GM18909 (cell line): ENCODE data around the gene GALNT18.

ENCODE experiments used
- ATAC-seq: cut with Tn5 transposase; IDR thresholded peaks from one replicate; pipeline ENCODE4 v1.9.1; 2021; ENCODE audit warnings: mild to moderate bottlenecking; ENCODE audit not compliant: unreplicated experiment, poor library complexity

Gene GALNT18

DNA sequence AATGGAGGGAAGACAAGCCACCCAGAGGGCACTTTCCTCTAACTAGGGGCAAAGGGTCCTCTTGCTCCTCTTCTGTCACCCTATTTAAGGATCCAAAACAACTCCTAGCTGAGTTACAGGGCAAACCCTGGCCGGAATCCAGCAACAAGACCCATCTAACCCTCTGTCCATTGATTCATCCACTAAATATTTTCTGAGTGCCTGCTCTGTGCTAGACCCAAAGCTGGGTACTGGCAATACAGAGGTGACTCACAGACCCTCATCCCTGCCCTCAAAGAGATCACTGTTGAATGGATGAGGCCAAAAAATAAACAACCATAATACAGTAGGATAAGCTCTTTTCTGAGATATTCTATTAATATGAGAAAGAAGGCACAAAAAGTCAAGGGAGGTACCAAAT, 4.3 kb upstream of the GALNT18 start:
- no peak for ATAC-seq

DNA sequence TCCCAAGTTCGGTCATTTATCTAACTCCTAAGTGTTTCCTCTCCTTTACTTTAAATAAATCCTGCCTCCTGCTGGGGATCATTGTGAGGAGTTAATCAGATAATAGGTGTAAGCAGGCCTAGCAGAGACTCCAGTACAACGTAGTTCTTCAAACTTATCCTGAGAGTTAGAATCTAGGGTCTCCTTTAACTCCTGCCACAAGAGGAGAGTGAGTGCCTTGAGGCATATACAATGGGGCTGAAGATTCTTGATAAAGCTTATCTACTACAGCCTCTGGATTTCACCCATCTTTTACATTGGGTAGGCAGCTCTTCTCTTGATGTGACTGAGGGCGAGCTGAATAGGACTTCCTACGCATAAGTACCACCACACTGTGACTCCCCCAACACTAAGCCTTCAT, 3.1 kb upstream of the GALNT18 start:
- no peak for ATAC-seq

DNA sequence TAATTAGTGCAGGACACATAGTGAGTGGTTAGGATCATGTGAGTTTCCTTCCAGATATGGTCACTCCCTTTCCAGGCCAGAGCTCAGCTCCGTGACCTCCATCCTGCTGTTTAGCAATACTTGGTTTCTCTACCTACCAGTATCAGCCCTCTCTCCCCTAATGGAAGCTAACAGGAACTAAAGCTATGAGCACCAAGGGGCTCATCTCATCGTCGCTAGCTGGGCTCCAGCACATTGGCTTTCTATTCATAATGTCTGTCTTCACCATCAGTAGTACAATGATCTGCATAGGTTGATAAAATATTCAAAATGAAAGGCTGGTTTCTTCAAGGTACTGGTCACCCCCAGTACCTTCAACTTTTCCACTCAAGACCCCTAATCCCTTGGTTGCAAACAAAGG, 2.4 kb upstream of the GALNT18 start:
- ATAC-seq = no peak

DNA sequence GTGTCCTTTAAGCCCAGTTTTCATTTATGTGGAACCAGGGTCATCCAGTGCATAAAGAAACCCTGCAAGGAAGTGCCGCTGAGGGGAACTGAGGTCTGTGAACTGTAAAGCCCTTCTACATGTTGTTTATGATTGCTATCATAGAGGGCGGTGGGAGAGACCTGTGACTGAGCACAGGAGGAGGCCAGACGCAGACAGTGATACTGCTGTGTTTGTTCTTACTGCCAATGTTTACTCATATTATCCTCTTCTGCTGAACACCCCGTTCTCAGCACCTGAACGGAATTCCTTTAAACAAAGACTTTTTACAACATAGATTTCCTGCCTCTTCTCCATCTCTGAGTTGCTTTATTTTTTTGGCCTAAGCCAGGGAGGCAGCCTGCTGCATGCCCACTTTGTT, 967 bp upstream of the GALNT18 start:
- ATAC-seq = no peak

DNA sequence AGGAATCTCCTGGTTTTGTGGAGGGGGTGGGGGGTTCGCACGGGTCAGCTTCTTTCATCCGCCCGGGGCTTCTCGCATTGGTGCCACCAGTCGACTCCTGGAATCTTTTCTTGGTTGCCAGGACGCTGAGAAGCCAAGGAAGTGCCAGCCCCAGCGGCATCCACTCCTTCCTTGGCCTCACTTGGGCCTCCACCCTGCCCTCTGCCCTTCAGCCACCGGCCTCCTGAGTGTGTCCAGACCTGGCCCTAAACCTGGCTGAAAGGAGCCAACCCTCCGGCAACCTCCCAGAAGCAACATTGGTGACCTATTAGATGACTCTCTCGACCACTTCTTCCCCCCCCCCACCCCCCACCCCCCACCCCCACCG, 518 bp upstream of the GALNT18 start:
- ATAC-seq = no peak

DNA sequence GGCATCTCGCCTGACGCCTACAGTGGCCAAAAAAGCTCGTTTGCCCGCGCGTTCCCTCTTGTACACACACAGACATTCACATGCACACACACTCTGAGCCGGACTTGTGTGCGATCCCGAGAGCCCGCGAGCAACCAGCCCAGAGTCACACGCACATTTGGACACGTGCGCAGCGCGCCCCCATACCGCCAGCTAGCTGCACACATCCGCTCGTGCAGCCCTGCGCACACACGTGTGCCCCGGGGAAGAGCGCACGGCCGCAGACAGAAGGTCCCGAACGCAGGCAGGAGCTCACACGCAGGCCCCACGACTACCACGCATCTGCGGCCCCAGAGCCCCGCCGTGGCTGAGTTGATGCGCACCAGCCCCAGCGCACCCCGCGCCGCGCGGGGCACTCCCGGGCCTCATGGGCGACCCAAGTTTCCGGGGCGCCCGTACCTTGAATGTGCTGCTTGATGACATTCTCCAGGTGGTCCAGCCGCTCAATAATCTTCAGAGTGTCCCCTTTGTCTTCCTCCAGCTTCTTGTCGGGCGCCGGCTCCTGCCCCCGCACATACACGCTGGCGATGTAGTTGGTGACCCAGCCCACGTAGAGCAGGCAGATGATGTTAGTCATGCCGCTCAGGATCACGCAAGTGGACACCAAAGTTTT, 758 bp downstream of the GALNT18 start:
- no peak for ATAC-seq

DNA sequence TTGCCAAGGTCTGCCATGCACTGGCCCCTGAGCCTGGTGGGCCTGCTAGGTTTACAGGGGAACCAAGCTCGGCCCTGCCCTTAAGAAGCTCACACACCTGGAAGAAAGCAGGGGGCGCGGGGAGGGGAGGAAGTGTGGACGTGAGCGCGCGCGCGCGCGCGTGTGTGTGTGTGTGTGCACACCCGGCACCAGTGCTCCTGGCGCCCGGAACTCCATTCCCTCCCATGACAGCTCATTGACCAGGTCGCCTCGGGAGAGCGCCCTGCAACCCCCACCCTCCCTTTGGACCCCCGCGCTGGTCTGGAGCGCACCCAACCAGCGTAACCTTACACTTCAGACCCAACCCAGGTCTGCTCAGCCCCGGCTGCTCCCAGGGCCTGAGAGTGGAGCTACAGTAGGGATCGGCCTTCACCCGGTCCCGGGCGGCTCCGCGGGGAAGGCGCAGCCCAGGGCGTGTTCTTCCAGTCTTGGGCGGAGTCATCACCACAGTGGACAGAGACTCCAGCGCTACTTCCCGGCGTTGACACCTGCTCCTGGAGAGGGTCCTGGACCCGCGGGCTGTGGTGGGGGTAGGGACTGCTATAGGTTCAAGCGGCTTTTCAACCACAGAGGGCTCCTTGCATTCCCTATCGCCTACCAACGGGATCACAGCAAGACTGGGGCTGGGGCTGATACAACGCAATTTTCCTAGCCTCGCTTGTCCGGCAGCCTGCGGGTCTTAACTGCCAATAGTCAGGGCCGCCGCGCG, 1.5 kb downstream of the GALNT18 start:
- no peak for ATAC-seq

DNA sequence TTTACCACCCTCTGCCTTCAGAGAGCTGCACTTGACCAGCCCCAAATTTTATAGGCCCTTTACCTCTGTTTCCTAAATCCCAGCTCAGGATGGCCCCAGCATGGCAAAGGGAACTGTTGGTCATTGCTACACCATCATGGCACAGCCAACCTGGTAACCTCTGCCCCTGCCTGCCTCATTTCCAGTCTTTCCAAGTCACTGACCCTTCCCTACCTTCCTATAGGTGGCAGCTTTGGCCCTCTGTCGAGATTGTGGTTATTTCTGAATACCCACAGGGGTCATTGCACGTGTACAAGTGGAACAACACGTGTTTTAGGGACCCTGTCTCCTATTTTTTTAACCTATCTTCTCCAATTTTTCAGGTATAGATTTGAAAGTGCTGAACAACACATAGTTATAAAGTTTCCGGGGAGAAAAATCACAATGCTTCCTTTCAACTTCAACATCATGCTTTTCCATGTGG, 2.8 kb downstream of the GALNT18 start:
- no peak for ATAC-seq

DNA sequence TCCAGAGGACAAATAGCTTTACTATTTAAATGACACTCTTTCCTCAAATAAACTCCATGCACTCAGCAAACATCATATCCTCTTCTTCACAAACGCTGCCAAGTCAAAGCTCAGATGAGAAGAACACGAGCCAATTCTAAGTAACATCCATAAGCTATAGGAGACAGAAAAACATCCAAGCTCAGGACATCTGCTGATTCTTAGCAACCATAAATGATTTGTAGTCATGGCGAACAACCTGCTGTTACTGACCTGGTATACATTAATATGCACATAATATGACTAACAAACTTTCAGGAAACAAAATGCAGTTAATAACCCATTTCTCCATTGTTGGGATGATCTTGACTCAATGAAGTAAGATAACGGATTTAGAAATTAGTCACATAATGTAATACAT, 6.7 kb downstream of the GALNT18 start:
- ATAC-seq = no peak

DNA sequence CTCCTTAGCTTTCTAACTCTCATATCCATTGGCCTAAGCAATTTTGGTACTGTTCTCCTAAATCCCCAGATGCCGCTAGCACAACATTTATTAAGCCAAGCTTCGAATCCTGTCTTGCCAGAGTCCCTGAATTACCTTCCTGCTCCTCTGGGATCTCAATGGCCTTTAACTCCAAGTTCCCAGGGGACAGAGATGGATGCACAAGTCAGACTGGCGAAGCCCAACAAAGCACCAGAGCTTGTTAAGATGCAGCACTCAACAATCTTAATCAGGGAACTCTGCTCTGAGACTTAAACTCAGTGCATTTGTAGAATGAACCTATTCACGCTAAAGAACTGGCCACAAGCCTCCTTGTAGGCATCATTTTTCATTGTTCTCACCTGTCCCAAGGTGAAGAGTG, 9.4 kb downstream of the GALNT18 start:
- ATAC-seq = no peak

DNA sequence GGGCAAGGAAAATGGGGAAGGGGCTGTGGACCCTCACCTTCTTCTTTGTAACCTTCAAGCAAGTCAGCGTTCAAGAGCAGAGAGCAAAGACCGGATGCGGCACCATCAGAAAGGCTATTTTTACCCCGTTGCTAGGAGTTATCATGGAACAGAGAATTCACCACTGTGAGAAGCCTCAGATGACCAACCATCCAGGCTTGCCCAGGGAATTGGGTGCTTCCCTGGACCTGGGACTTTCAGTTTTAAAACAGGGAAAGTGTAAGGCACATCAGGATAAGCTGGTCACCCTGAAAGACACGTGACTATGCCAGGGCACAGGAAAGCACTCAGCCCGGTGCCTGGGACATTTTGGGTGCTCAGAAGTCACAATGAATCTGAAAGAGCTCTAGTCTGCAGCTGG, 10.4 kb downstream of the GALNT18 start:
- ATAC-seq = no peak

DNA sequence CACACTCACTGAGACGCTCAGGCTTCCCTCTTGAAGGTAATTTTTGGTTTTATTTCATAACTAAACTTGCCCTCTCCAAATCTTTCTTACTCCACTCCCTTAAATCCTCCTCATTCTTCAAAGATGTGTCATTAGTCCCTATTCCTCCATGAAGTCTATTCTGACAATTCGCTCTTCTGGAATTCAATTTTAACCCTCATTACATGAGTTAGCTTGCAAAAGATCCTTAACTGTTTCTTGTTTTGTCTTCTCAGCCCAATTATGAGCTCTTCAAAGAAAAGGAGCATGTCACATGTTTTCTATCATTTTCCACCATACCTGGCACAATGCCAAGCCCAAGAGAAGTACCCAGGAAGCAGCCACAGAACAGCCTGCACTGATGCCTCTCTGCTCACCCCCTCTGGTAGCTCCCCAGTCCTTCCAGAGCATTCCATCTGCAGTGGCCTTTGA, 13.0 kb downstream of the GALNT18 start:
- no peak for ATAC-seq

DNA sequence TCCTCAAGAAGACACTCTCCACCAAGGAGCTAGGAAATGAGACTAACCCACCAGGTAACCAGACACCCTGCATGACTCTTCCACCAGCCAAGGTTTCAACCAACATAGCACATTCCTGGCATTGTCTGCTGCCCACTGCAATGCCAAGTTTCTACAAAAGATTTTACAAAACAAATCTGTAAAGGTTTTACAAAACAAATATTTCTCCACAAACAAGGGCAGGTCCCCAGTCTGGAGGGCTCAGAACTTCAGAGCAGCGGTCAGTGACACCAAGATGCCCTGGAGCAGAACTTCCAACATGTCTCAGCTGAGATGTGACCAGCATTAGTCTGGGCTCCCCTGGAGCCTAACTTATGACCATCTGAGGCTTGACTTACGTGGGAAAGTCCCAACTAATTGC, 14.0 kb downstream of the GALNT18 start:
- ATAC-seq = no peak

DNA sequence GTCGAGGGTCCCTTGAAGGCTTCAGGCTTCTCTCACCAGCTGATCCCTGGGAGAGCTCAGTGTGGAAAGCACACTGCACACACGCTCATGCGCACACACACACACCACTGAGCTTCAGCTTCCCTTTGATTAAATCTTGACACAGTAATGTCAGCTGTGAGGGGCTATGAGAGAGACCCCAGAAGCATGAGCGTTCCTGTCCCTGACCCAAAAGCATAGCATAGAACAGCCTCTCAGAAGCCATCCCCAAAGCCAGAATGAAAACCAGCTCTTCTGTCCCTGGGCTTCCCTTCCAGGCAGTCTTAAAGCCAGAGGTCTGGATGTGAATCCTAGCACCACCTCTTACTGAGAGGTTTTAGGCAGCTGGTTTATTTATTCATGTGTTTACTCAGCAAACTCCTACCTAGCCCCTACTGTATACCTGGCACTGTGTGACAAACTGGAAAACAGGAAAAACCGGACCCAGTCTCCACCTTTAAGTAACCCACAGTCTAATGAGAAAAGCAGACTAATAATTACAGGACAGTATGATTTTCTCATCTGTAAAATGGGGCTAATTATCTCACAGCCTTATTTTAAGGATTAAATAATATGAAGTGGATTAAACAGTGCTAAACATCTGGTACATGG, 15.9 kb downstream of the GALNT18 start:
- ATAC-seq = no peak

DNA sequence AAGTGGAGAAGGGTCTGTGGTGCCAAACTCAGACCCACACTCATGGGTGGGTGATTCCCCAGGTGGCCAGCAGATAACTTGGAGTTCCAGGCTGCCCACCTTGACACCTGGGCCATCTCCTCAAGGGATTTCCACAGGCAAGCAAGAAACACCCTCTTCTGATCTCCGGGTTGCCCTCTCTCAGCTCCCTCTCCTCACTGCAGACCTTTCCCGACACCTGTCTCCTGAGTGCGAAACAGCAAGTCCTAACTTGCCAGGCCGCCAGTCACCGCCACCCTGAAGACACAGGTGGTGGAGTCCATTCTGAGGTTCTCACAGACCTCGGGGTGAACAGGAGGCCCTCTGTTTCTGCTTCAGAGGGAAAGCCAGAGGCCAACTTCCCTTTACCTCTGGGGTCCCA, 16.6 kb downstream of the GALNT18 start:
- no peak for ATAC-seq

DNA sequence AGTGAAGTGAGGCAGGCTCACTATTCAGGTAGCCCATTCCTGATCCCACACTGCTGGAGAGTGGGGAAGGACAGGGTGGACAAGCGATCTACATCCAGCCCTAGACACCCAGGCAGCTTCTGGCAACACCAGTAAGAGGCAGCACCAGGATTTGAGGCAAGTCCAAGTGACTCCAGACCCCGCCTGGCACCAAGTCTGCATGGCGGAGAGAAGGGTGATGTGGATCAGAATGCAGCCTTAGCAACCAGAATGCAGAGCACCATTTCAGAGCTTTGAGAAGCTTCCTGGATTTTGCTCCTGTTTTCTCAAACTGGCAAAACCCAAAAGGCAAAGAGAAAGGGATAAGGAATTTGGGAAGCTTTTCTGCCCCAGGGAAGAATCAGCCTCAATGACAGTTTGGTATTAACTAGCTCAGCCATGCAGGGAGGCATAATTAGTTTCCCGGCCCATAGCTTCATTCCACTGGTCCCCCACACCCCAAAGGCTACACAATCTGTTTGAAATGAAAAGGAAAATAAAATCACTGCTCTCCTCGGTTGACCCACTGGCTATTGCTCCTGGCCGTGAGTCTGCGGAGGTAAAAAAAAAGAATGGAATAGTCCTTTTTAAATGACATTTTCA, 17.3 kb downstream of the GALNT18 start:
- ATAC-seq = no peak

DNA sequence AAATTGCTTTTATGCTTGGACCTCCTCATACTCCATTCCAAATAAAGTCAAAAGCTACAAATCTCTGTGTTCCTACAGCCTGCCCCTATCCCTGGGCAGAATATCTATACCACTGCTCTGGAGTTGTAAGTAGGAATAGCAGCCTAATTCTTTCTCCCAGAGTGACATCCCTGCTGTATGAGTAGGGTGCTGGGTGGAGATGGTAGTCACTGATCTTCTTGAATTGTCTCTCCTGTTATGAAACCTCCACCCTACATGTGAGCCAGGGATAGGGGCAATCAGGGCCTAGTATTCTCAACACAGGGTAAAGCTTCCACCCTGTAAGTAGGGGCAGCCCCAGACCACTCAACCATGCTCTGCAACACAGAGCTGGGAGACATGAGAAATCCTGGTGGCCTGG, 19.8 kb downstream of the GALNT18 start:
- no peak for ATAC-seq

DNA sequence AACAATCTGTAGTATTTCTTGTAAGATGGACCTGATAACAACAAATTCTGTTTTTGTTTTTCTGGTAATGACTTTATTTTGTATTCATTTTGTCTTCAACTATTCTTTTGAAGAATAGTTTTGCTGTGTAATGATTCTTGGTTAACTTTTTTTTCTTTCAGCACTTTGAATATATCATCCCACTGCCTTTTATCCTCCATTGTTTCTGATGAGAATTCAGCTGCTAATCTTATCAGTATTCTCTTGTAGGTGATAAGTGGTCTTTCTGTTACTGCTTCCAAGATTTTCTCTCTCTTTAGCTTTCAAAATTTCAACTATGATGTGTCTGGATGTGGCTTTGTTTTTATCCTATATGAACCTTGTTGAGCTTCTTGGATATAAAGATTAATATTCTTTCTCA, 21.5 kb downstream of the GALNT18 start:
- ATAC-seq = no peak

DNA sequence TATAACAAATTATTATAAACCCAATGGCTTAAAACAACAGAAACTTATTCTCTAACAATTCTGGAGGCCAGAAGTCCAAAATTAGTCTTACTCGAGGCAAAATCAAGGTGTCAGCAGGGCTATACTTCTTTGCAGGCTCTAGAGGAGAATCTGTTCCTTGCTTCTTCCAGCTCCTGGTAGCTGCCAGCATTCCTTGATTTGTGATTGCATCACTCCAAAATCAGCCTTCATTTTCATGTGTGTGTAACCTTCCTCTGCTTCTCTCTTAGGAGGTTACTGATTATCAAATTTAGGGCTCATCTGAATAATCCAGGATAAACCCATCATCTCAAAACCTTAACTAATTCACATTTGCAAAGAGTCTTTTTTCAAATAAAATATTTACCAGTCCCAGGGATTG, 23.6 kb downstream of the GALNT18 start:
- no peak for ATAC-seq

DNA sequence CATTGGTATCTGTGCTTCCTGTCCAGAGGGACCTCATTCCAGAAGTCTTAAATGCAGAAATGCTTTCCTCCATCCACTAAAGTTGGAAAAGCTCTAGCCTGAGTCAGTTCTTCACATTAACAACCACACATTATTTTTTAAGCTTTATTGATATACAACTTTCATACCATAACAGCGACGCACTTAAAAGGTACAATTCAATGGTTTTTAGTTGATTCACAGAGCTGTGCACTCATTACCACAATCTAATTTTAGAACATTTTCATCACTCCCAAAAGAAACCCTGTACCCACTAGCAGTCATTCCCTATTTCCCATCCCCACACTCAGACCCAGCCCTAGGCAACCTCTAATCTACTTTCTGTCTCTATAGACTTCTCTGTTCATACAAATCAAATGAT, 27.6 kb downstream of the GALNT18 start:
- no peak for ATAC-seq

DNA sequence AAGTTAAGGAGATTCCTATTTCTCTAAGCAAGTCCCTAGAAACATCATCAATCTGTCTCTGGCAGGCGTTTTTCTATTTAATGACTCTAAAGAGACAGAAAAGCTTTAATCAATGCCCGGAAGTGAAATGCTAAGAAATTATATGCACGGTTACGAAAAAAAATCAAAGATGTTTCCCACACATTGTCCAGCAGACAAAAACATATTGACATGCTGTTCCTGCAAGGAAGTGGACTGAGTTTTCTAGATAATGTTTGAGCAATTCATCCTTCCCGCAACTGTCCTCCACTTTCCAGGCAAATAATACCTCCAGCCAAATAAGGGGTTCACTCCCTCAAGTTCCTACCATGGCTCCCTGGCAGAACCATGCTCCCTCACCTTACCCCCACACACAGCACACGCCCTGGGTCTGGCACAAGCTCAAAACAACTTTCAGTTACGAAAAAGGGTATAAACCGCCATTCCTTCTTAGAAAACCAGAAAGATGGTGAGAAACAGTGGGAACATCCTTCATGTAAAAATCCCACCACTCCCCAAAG, 29.6 kb downstream of the GALNT18 start:
- ATAC-seq = no peak
